NCI-H524 treated with DMSO at 0.1 percent for 48 hours (cell line): ENCODE measurements around the gene KIAA1755.

Source experiments
- DNase-seq: peaks from one replicate; lab custom pipeline; 2025; lab: John Stamatoyannopoulos, UW

The KIAA1755 gene

DNA sequence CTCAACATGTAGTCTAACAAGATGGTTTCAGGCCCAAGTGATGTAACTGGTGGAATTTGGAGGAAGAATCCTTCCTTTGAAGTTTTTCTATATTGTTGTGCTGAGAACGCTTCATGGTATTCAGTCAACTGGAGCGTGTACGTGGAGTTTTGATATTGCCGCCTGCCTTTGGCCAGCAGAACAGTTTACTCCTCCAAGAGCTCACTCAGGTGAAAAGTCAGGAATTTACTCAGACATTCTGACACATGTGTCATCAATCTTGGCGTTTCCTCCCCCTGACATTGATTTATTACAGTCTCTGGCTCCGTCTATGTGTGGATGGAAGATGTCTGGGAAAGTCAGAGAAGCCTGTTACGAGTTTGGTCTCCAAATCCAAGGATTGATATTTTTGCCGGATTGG, 76.4 kb downstream of the KIAA1755 start:
- no peak for DNase-seq

DNA sequence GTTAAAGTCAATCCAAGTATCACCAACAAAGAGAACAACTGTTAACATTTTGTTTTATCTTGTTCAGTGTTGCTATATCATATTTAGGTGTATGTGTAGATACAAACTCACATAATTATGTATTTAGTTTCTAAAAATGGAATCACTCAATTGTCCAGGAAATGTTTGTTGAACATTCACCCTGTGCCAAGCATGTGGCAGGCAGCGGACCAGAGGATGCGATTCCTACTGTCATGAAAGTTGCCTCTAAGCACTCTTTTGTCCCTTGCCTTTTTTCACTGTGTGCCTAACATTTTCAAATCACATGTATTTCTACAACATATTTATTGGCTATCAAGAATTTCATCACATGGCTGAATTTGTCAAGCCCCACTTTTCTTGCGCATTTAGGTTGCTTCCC, 78.6 kb downstream of the KIAA1755 start:
- DNase-seq: no peak

DNA sequence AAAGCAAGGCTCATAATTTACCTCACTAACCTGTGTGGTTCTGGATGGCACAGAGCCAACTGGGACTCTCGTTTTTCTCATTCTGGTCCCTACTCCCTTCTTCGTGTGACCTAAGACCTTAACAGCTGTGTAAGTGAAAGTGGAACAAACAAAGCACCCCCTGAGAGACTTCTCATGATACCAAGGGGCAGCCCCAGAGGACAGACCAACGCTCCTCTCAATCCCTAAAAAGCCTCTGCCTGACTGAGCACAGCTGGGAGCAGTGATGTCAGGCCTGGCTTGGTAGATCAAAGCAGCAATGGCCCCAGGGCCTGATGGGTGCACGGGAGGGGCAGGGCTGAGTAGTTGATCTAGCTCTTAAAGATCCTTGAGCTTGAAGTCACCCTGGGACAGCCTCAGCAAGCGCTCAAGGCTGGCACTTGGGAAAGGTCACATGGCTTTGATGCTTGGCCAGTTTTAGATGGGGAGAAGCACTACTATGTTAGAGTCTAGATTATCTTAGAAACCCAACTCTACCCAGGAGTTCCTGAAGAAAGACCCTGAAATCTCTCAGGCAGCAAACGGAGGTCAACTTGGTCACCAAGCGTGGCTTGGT, 79.2 kb downstream of the KIAA1755 start:
- DNase-seq: no peak

DNA sequence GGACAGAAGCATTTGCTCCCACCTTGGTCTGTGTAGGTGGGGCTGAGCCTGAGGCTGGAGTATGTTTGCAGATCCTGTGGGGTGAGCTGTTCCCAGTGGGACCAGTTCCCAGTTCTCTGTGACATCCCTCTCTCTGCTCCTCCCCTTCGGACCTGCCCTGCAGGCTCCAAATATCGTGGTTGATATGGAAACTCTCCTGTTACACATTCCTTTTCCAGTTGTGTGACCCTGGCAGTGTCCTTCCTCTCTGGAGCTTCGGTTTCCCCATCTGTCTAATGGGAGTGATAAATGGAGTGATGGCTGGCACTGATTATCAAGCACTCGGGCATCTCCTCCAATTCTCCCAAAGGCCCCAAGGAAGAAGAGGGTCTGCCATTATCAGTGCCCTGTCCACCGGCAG, 79.8 kb downstream of the KIAA1755 start:
- DNase-seq: no peak

DNA sequence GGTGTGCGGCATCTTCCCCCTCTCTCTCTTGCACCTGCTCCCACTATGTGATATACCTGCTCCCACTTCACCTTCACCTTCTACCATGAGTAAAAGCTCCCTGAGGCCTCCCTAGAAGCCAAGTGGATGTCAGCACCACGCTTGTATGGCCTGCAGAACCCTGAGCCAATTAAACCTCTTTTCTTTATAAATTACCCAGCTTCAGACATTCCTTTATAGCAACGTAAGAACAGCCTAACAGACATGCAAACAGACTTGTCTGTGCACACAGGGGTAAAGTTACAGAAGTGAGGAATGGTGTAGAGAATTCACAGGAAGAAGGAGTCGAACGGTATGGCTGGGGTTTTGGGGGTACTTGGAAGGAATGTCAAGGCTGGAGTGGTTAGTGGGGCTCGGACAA, 80.7 kb downstream of the KIAA1755 start:
- no peak for DNase-seq

DNA sequence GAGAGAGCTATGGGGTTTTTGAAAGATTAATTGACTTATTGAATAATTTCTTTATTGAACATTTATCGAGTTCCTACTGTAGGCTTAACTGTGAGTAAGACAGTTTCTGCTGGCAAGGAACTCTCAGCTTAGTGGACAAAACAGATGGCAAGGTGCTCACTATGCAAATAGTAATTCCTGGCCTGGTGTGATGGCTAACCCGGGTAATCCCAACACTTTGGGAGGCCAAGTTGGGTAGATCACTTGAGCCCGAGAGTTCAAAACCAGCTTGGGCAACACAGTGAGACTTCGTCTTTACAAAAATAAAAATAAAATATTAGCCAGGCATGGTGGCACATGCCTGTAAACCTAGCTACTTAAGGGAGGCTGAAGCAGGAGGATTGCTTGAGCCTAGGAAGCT, 82.0 kb downstream of the KIAA1755 start:
- DNase-seq: no peak

DNA sequence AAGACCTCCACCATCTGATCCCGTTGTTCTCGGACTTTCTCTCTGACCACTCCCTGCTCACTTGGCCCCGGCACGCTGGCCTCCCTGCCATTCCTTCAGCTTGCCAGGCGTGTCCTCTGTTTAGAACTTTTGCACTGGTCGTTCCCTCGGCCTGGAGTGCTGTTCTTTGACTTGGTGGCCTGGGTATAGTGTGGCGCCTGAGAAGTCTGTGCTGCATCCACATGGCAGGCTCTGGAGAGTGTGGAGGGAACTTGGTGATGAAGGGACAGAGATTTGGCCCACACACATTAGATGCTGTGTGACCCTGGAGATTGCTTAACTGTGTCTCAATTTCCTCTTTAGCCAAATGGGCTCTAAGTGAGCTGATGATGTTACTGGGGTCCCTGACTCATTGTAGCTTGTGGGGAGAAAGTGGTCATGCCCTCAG, 82.5 kb downstream of the KIAA1755 start:
- DNase-seq: no peak

GRCh38 chr20:38177201-38177600, 83.3 kb downstream of the KIAA1755 start:
- DNase-seq: no peak

GRCh38 chr20:38175304-38176180, 85.0 kb downstream of the KIAA1755 start:
- no peak for DNase-seq

DNA sequence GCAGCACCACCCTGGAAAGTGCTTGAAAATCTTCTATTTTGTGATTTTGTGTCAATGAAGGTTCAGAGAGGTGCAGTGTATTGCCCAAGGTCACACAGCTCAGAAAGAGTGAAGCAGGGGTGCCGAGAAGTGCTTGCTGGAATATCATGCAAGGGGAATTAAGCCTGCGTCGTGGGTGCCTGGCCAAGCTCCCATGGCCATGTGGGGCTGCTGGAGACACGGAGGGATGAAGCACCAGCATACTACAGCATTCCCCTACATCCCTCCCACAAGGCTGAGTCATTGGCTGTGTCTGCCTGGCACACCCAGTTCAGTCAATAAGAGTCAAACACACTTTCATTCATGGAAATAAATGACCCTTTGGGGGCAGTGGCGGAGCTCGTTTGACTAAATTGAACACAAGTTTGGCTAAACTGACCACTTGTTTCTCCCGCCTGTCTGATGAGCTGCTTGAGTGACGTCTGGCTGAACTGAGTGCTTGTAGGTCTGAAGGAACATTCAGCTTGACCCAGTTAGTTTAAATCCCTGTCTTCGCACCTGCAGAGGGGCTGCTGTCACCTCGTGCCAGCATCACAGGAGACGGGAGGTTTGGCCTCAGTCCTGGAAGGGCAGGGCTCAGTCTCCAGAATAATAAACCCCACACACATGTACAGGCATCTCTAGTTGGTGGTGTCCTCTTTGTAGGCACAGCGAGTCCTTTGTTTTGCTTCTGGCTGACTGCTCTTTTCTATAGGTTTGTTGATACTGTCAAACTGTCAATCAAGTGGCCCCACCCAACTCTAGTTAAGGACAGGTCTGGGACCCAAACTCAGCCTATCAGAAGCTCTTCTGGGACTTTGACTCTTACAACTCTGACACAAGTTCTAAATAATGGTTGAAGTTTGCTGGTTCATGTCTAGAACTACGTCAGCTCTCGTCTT, 87.0 kb downstream of the KIAA1755 start:
- no peak for DNase-seq

GRCh38 chr20:38172408-38172807, 88.1 kb downstream of the KIAA1755 start:
- no peak for DNase-seq

DNA sequence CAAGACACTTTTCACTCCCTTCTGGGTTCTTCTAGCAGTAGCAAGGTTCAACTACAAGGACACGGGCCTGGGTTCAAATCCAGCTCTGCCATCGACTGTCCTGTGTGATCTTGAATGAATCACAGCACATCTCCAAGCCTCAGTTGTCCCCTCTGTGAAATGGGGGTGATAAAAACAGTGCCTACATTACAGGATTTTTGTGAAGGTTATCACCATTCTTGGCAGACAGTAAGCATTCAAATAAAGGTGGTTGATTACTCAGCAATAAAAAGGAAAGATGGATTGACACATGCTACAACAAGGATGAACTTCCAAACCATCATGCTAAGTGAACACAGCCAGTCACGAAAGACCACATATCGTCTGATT, 88.9 kb downstream of the KIAA1755 start:
- no peak for DNase-seq

DNA sequence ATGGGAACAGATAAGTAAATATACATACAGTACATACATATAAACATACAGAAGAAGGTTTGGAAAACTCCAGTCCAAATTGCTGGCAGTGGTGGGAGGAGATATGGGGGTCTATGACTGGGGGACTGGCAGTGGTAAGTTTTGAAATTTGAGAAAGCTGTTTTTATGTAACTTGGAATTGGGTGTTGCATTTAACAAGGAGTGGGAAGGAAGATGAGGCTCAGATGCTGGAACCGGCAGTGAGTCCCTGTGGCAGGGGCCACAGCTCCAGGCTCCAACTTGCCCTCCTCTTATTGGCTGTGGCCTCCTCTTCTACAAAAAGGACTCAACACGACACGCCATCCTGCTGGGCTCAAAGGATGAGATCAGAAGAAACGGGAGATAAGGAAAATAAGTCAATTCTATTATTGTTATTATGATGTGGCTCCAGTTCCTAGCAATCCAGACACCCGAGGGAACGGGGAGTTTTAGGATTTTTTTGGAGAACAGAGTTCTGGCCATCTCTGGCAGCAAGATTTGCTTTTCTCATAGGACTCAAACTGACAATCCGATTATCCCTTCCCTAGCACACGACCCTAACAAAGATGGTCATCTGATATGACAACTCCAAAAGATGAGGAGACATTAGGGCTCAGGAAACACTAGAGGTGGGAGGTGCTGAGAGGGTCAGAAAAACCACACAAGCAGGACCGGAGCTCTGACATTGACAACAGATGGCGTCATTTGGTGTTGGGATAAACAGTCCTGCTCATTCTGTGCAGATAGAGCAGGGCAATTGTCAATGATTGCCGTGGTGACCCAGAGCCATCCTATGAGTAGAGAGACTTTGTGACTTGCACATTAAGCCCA, 89.5 kb downstream of the KIAA1755 start:
- peak; percentile 82 for DNase-seq

- DNase-seq: no peak
These were observed 90.2 kb downstream of the KIAA1755 start for GRCh38 chr20:38170219-38170825.

GRCh38 chr20:38169636-38170193, 90.8 kb downstream of the KIAA1755 start:
- no peak for DNase-seq

GRCh38 chr20:38168791-38169589, 91.5 kb downstream of the KIAA1755 start:
- DNase-seq: no peak

DNA sequence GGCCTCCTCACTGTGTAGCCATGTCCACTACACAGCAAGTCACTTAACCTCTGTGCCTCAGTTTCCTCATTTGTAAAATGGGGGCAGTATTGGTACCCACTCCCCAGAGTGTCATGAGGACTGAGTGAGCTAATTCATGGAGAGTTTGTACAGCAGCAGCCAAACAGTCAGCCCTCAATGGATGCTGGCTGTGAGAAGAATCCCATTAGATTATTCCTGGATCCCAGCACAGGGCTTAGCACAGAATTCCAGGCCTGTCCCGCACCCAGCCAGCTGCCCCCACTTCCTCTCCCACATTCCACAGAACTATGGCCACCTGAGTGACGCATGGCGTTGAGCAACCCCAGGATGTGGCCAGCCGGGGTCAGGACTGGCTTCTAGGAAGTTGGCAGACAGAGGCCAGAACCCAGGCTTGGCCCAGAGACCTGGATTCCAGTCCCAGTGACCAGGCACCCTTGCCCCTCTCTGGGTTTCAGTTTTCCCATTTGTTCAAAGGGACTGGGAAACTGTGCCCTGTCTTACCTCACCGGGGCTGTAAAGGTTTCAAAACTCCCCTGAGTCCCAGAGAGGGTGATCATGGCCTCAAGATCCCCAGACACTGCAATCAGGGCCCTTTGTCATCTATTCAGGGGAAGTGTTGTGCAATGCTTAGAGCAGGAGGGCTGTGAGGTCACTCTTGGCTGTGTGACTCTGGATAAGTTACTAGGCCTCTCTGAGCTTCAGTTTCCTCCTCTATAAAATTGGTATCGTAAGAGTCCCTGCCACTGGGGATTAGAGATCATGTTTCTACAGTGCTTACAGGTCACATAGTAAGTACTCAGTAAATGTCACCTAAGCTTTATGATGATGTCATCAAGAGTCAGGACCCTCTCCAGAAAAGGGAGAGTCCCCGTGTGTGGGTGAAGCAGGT, 92.4 kb downstream of the KIAA1755 start:
- no peak for DNase-seq

DNA sequence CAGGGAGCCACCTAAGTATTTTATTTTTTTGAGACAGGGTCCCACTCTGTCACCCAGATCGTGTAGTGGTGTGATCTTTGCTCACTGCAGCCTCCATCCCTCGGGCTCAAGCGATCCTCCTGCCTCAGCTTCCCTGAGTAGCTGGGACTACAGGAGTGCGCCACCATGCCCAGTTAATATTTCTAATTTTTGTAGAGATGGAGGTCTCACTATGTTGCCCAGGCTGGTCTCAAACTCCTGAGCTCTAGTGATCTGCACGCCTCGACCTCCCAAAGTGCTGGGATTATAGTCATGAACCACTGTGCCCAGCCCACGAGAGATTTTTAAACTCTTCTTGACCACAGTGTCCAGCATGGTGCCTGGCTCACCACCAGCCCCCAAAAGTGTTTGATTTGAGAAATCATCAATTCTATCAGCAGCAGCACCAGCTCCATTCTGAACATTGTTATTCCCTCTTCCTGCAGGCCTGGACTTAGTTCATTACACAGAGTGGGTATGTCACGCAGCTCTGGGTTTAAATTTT, 93.1 kb downstream of the KIAA1755 start:
- DNase-seq: no peak
